ENCODE measurements around the gene PRKCA.

Gene PRKCA

GRCh38 chr17:66755101-66755943 lies 452.9 kb downstream of the PRKCA start:
- in situ Hi-C loops (cut with HindIII; ENCODE audit: low pct_ligation_motif_present, low pct_unique_long_range_greater_than_20kb, low sequenced_read_pairs) = no loop called here
- DNase-seq = peak; percentile 37

- no peak for DNase-seq
- in situ Hi-C loops (cut with HindIII; ENCODE audit: low pct_ligation_motif_present, low pct_unique_long_range_greater_than_20kb, low sequenced_read_pairs) = no loop called here
Observed at GRCh38 chr17:66755944-66756290, 453.5 kb downstream of the PRKCA start.

- in situ Hi-C loops (cut with HindIII; ENCODE audit: low pct_ligation_motif_present, low pct_unique_long_range_greater_than_20kb, low sequenced_read_pairs) = no loop called here
- no peak for DNase-seq
Observed at GRCh38 chr17:66760324-66760723, 457.9 kb downstream of the PRKCA start.

- in situ Hi-C loops (cut with HindIII; ENCODE audit: low pct_ligation_motif_present, low pct_unique_long_range_greater_than_20kb, low sequenced_read_pairs) = no loop called here
- DNase-seq = no peak
Observed at GRCh38 chr17:66762276-66762675, 459.9 kb downstream of the PRKCA start.

GRCh38 chr17:66763056-66763455 lies 460.6 kb downstream of the PRKCA start:
- DNase-seq = no peak
- in situ Hi-C loops (cut with HindIII; ENCODE audit: low pct_ligation_motif_present, low pct_unique_long_range_greater_than_20kb, low sequenced_read_pairs) = no loop called here

GRCh38 chr17:66764506-66764905 lies 462.1 kb downstream of the PRKCA start:
- no peak for DNase-seq
- in situ Hi-C loops (cut with HindIII; ENCODE audit: low pct_ligation_motif_present, low pct_unique_long_range_greater_than_20kb, low sequenced_read_pairs) = no loop called here

- in situ Hi-C loops (cut with HindIII; ENCODE audit: low pct_ligation_motif_present, low pct_unique_long_range_greater_than_20kb, low sequenced_read_pairs) = no loop called here
- no peak for DNase-seq
Observed at GRCh38 chr17:66767154-66767933, 464.9 kb downstream of the PRKCA start.

GRCh38 chr17:66769911-66770310 lies 467.5 kb downstream of the PRKCA start:
- no peak for DNase-seq
- in situ Hi-C loops (cut with HindIII; ENCODE audit: low pct_ligation_motif_present, low pct_unique_long_range_greater_than_20kb, low sequenced_read_pairs) = no loop called here

GRCh38 chr17:66772148-66772812 lies 469.9 kb downstream of the PRKCA start:
- no peak for DNase-seq
- in situ Hi-C loops (cut with HindIII; ENCODE audit: low pct_ligation_motif_present, low pct_unique_long_range_greater_than_20kb, low sequenced_read_pairs) = no loop called here

- in situ Hi-C loops (cut with HindIII; ENCODE audit: low pct_ligation_motif_present, low pct_unique_long_range_greater_than_20kb, low sequenced_read_pairs) = no loop called here
Observed at GRCh38 chr17:66775271-66775670, 472.9 kb downstream of the PRKCA start.

GRCh38 chr17:66775881-66776400 lies 473.5 kb downstream of the PRKCA start:
- in situ Hi-C loops (cut with HindIII; ENCODE audit: low pct_ligation_motif_present, low pct_unique_long_range_greater_than_20kb, low sequenced_read_pairs) = no loop called here
- no peak for DNase-seq

More at GRCh38 chr17:66775271-66775670, 472.9 kb downstream of the PRKCA start:
- no peak for DNase-seq

GRCh38 chr17:66776999-66777688 lies 474.7 kb downstream of the PRKCA start:
- DNase-seq = no peak
- in situ Hi-C loops (cut with HindIII; ENCODE audit: low pct_ligation_motif_present, low pct_unique_long_range_greater_than_20kb, low sequenced_read_pairs) = no loop called here

GRCh38 chr17:66777689-66778225 lies 475.3 kb downstream of the PRKCA start:
- no peak for DNase-seq
- in situ Hi-C loops (cut with HindIII; ENCODE audit: low pct_ligation_motif_present, low pct_unique_long_range_greater_than_20kb, low sequenced_read_pairs) = no loop called here

GRCh38 chr17:66778531-66779236 lies 476.3 kb downstream of the PRKCA start:
- in situ Hi-C loops (cut with HindIII; ENCODE audit: low pct_ligation_motif_present, low pct_unique_long_range_greater_than_20kb, low sequenced_read_pairs) = no loop called here
- DNase-seq = no peak

- in situ Hi-C loops (cut with HindIII; ENCODE audit: low pct_ligation_motif_present, low pct_unique_long_range_greater_than_20kb, low sequenced_read_pairs) = no loop called here
- no peak for DNase-seq
Observed at GRCh38 chr17:66779237-66779606, 476.8 kb downstream of the PRKCA start.

- in situ Hi-C loops (cut with HindIII; ENCODE audit: low pct_ligation_motif_present, low pct_unique_long_range_greater_than_20kb, low sequenced_read_pairs) = no loop called here
- no peak for DNase-seq
Observed at GRCh38 chr17:66781135-66781534, 478.7 kb downstream of the PRKCA start.

- in situ Hi-C loops (cut with HindIII; ENCODE audit: low pct_ligation_motif_present, low pct_unique_long_range_greater_than_20kb, low sequenced_read_pairs) = no loop called here
- no peak for DNase-seq
Observed at GRCh38 chr17:66782851-66783250, 480.4 kb downstream of the PRKCA start.

Measured in ACHN (cell line).